ENCODE measurements around the gene SNX25. TPM values are rescaled to one million over a fixed set of nuclear protein-coding genes. Genes with fewer than 3 reads are reported as not detected.

SNX25 gene
- total and polyA plus RNA-seq, 2 donors (not counting 1 experiment from before 2014, with no cell fraction given), result 11.1 to 32.9 TPM

- no peaks in the 10 kb centered on the region for H3K79me2 ChIP-seq (ENCODE audit: control insufficient read depth, insufficient read depth, low read length)
- peaks cover 2% of the 10 kb centered on the region for H3K36me3 ChIP-seq (ENCODE audit: control insufficient read depth, insufficient read depth, low read length)
- H4K20me1 ChIP-seq (ENCODE audit: control insufficient read depth, extremely low read depth, insufficient read depth, low read length), result no peaks in the 10 kb centered on the region
- peaks cover 10% of the 10 kb centered on the region for H3K4me1 ChIP-seq (ENCODE audit: control insufficient read depth, extremely low read depth, insufficient read depth, low read length)
- H3K9me3 ChIP-seq (ENCODE audit: control insufficient read depth, insufficient read depth, low read depth, low read length), result no peaks in the 10 kb centered on the region
- peak in 1 of 2 donors; percentile 63 for DNase-seq (ENCODE audit: low read depth in 2 of 2)
- H3K4me3 ChIP-seq (replicated peaks in 1 of 4; ENCODE audit: control extremely low read depth in 1 of 4, insufficient read depth in 1 of 4, low read depth in 3 of 4, low read length in 4 of 4), result no peak overlapping the region
- H2AFZ ChIP-seq (ENCODE audit: low read length), result no peak overlapping the region
- no peak overlapping the region for H3K4me2 ChIP-seq (ENCODE audit: extremely low read depth, insufficient read depth, low read length)
- no peak overlapping the region for H3K9ac ChIP-seq (ENCODE audit: insufficient read depth, low read length)
- peak overlapping the region; percentile 66 for H3K27ac ChIP-seq (ENCODE audit: insufficient read depth, low read length)
- H3K27me3 ChIP-seq (ENCODE audit: control insufficient read depth, insufficient read depth, low read length), result no peaks in the 10 kb centered on the region
- TF ChIP-seq, protein P1, sequence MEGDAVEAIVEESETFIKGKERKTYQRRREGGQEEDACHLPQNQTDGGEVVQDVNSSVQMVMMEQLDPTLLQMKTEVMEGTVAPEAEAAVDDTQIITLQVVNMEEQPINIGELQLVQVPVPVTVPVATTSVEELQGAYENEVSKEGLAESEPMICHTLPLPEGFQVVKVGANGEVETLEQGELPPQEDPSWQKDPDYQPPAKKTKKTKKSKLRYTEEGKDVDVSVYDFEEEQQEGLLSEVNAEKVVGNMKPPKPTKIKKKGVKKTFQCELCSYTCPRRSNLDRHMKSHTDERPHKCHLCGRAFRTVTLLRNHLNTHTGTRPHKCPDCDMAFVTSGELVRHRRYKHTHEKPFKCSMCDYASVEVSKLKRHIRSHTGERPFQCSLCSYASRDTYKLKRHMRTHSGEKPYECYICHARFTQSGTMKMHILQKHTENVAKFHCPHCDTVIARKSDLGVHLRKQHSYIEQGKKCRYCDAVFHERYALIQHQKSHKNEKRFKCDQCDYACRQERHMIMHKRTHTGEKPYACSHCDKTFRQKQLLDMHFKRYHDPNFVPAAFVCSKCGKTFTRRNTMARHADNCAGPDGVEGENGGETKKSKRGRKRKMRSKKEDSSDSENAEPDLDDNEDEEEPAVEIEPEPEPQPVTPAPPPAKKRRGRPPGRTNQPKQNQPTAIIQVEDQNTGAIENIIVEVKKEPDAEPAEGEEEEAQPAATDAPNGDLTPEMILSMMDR (conservative IDR thresholded peaks at IDR 0.05 in 1 of 2, IDR thresholded peaks at IDR 0.05 in 1 of 2; ENCODE audit: low read depth in 1 of 2, low read length in 2 of 2), result no peak
- TF ChIP-seq EZH2 (IDR thresholded peaks at IDR 0.05; ENCODE audit: low read length, missing control alignments), result no peak
Observed at GRCh38 chr4:185307136-185307950, 97.9 kb downstream of the SNX25 start.

- Histone ChIP-seq H3K9ac (ENCODE audit: insufficient read depth, low read length) (no peak overlapping the region), H4K20me1 (ENCODE audit: control insufficient read depth, extremely low read depth, insufficient read depth, low read length) (no peaks in the 10 kb centered on the region), H3K27me3 (ENCODE audit: control insufficient read depth, insufficient read depth, low read length) (no peaks in the 10 kb centered on the region), H3K4me3 (replicated peaks in 1 of 4; ENCODE audit: control extremely low read depth in 1 of 4, insufficient read depth in 1 of 4, low read depth in 3 of 4, low read length in 4 of 4) (no peak overlapping the region), H3K4me2 (ENCODE audit: extremely low read depth, insufficient read depth, low read length) (no peak overlapping the region), H3K36me3 (ENCODE audit: control insufficient read depth, insufficient read depth, low read length) (peaks cover 2% of the 10 kb centered on the region), H3K79me2 (ENCODE audit: control insufficient read depth, insufficient read depth, low read length) (no peaks in the 10 kb centered on the region), H3K27ac (ENCODE audit: insufficient read depth, low read length) (no peak overlapping the region), H2AFZ (ENCODE audit: low read length) (no peak overlapping the region), H3K9me3 (ENCODE audit: control insufficient read depth, insufficient read depth, low read depth, low read length) (no peaks in the 10 kb centered on the region), H3K4me1 (ENCODE audit: control insufficient read depth, extremely low read depth, insufficient read depth, low read length) (peaks cover 10% of the 10 kb centered on the region)
- DNase-seq (ENCODE audit: low read depth in 2 of 2), result no peak
- TF ChIP-seq EZH2 (IDR thresholded peaks at IDR 0.05; ENCODE audit: low read length, missing control alignments), result no peak
- TF ChIP-seq, protein P1 (conservative IDR thresholded peaks at IDR 0.05 in 1 of 2, IDR thresholded peaks at IDR 0.05 in 1 of 2; ENCODE audit: low read depth in 1 of 2, low read length in 2 of 2), result no peak
Observed at GRCh38 chr4:185309770-185310169, 100.4 kb downstream of the SNX25 start.

DNA sequence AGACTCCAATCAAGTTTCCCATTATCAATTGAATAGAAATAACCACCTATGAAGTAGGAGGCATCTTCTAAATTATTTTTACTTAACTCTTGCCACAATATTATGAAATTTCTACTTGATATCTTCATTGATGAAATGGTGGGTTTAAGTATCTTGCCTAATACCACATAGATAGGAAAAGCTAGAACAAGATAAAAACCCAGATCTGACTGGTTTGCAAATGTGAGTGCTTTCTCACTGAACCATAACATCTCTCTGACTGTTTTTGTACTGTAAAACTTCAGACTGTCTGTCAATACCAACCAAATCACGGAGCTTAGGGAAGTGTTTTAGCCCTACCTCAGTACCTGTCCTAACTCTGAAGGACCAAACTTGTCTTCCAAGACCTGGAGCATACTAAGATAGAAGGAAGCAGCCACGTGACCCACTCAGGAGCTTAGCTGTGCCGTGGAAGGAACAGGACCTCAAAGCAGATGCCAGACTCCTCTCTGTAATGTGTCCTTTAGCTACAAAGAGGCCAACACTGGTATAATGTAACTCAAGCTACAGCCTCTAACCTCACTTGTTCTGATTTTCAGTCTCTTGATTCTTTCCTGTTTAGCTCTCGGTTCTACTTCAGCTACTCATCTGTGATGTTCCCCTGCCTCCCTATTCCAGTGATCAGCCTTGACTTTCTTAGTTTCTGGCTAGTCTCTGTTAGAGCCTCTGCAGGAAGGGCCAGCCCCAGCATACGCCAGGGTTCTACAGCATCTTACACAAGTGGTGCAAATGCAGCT, 101.9 kb downstream of the SNX25 start:
- peaks cover 2% of the 10 kb centered on the region for H3K36me3 ChIP-seq (ENCODE audit: control insufficient read depth, insufficient read depth, low read length)
- no peaks in the 10 kb centered on the region for H3K79me2 ChIP-seq (ENCODE audit: control insufficient read depth, insufficient read depth, low read length)
- no peak overlapping the region for H3K4me3 ChIP-seq (replicated peaks in 1 of 4; ENCODE audit: control extremely low read depth in 1 of 4, insufficient read depth in 1 of 4, low read depth in 3 of 4, low read length in 4 of 4)
- no peak overlapping the region for H3K9ac ChIP-seq (ENCODE audit: insufficient read depth, low read length)
- DNase-seq (ENCODE audit: low read depth in 2 of 2), result no peak
- H3K9me3 ChIP-seq (ENCODE audit: control insufficient read depth, insufficient read depth, low read depth, low read length), result no peaks in the 10 kb centered on the region
- H4K20me1 ChIP-seq (ENCODE audit: control insufficient read depth, extremely low read depth, insufficient read depth, low read length), result no peaks in the 10 kb centered on the region
- H3K27ac ChIP-seq (ENCODE audit: insufficient read depth, low read length), result no peak overlapping the region
- no peak overlapping the region for H2AFZ ChIP-seq (ENCODE audit: low read length)
- H3K4me1 ChIP-seq (ENCODE audit: control insufficient read depth, extremely low read depth, insufficient read depth, low read length), result peaks cover 3% of the 10 kb centered on the region
- no peaks in the 10 kb centered on the region for H3K27me3 ChIP-seq (ENCODE audit: control insufficient read depth, insufficient read depth, low read length)
- H3K4me2 ChIP-seq (ENCODE audit: extremely low read depth, insufficient read depth, low read length), result no peak overlapping the region
- TF ChIP-seq, protein P1 (conservative IDR thresholded peaks at IDR 0.05 in 1 of 2, IDR thresholded peaks at IDR 0.05 in 1 of 2; ENCODE audit: low read depth in 1 of 2, low read length in 2 of 2), result no peak
- no peak for TF ChIP-seq EZH2 (IDR thresholded peaks at IDR 0.05; ENCODE audit: low read length, missing control alignments)
